ENCODE data around the gene BCL3.

The BCL3 gene

DNA sequence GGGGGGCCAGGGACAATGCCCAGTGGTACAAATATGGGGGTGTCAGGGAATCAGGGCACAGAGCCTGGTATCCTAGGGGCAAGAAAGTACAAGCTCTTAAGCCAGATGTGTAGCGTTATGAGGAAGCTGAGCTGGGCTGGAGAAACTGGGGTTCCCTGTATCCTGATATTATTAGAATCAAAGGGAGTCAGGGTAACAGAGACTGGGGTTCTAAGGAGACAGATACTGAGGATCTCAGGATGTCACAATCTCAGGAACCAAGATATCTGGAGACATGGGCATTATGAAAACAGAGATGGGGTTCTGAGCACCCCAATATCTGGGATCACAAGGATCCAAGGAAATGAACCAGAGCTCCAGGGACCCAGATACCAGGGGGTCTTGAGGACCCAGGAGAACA lies 784 bp downstream of the BCL3 start:
- Histone ChIP-seq H3K79me2 (ENCODE audit: insufficient read depth, low read depth) (peaks cover 36% of the 10 kb centered on the region), H3K27ac (peak overlapping the region; percentile 76), H4K20me1 (ENCODE audit: insufficient read depth) (no peaks in the 10 kb centered on the region), H2AFZ (ENCODE audit: low read depth) (no peak overlapping the region), H3K4me1 (ENCODE audit: low read depth, poor library complexity, severe bottlenecking) (peaks cover 45% of the 10 kb centered on the region), H3K36me3 (ENCODE audit: insufficient read depth) (peaks cover 4% of the 10 kb centered on the region; the same call in 1 of the 2 replicates), H3K4me2 (peak overlapping the region; percentile 93), H3K27me3 (ENCODE audit: insufficient read depth, low read depth) (no peaks in the 10 kb centered on the region), H3K4me3 (IDR thresholded peaks at IDR 0.05; ENCODE audit: insufficient read depth, low read depth, low read length) (no peak overlapping the region), H3K9ac (peak overlapping the region; percentile 90)
- TF ChIP-seq, protein P1, sequence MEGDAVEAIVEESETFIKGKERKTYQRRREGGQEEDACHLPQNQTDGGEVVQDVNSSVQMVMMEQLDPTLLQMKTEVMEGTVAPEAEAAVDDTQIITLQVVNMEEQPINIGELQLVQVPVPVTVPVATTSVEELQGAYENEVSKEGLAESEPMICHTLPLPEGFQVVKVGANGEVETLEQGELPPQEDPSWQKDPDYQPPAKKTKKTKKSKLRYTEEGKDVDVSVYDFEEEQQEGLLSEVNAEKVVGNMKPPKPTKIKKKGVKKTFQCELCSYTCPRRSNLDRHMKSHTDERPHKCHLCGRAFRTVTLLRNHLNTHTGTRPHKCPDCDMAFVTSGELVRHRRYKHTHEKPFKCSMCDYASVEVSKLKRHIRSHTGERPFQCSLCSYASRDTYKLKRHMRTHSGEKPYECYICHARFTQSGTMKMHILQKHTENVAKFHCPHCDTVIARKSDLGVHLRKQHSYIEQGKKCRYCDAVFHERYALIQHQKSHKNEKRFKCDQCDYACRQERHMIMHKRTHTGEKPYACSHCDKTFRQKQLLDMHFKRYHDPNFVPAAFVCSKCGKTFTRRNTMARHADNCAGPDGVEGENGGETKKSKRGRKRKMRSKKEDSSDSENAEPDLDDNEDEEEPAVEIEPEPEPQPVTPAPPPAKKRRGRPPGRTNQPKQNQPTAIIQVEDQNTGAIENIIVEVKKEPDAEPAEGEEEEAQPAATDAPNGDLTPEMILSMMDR (conservative IDR thresholded peaks at IDR 0.05; ENCODE audit: low read depth, low read length): no peak

DNA sequence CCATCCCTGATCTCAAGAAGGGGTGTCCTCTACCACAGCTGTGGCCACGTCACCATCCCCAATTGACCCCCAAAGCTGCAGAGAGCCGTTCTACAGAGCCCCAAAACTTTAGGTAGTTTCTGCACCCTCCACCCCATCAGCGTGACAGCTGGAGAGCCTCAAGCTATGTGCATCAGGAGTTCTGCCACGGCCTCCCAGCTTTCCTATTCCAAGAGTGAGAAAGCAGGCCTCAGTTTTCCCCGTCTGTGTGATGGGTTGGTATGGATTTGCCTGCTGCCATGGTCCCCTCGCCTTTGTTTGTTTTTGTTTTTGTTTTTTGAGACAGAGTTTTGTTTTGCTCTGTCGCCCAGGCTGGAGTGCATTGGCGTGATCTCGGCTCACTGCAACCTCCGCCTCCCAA lies 1.5 kb downstream of the BCL3 start:
- Histone ChIP-seq H3K79me2 (ENCODE audit: insufficient read depth, low read depth) (peaks cover 43% of the 10 kb centered on the region), H3K4me1 (ENCODE audit: low read depth, poor library complexity, severe bottlenecking) (peaks cover 50% of the 10 kb centered on the region), H3K9ac (peak overlapping the region; percentile 90; the same call in 1 of the 2 replicates), H4K20me1 (ENCODE audit: insufficient read depth) (no peaks in the 10 kb centered on the region), H3K27me3 (ENCODE audit: insufficient read depth, low read depth) (no peaks in the 10 kb centered on the region), H3K27ac (peak overlapping the region; percentile 76; the same call in 1 of the 2 replicates), H2AFZ (ENCODE audit: low read depth) (no peak overlapping the region), H3K36me3 (ENCODE audit: insufficient read depth) (peaks cover 4% of the 10 kb centered on the region; the same call in 1 of the 2 replicates), H3K4me3 (IDR thresholded peaks at IDR 0.05; ENCODE audit: insufficient read depth, low read depth, low read length) (no peak overlapping the region), H3K4me2 (peak overlapping the region; percentile 93)
- TF ChIP-seq, protein P1 (conservative IDR thresholded peaks at IDR 0.05; ENCODE audit: low read depth, low read length): no peak

DNA sequence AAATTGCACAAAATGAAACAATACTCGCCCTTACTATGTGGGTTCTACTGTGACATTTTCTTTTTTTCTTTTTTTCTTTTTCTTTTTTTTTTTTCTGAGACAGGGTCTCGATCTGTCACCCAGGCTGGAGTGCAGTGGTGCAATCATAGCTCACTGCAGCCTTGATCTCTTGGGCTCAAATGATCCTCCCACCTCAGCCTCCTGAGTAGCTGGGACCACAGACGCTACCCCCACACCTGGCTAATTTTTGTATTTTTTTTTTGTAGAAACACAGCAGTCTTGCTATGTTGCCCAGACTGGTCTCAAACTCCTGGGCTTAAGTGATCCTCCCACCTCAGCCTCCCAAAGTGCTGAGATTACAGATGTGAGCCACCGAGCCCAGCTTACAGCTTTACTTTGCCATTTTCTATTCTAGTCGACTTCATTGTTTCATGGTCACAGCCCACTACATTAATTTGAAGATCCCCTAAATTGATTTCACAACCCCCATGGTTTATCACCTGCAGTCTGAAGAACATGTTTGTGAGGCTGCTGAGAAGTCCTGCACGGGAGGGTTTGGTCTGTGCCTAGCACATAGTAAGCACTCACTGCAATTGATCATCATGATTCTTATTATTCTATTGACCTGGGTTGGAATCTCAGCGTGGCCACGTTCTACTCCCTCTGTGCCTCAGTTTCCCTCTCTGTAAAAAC lies 3.8 kb downstream of the BCL3 start:
- peak overlapping the region; percentile 93 for H3K4me2 ChIP-seq
- H4K20me1 ChIP-seq (ENCODE audit: insufficient read depth): no peaks in the 10 kb centered on the region
- H3K27me3 ChIP-seq (ENCODE audit: insufficient read depth, low read depth): no peaks in the 10 kb centered on the region
- TF ChIP-seq, protein P1 (conservative IDR thresholded peaks at IDR 0.05; ENCODE audit: low read depth, low read length): no peak
- H3K9ac ChIP-seq: peak overlapping the region; percentile 14; the same call in 1 of the 2 replicates
- no peak overlapping the region for H3K4me3 ChIP-seq (IDR thresholded peaks at IDR 0.05; ENCODE audit: insufficient read depth, low read depth, low read length)
- peak overlapping the region; percentile 76 for H3K27ac ChIP-seq
- H3K79me2 ChIP-seq (ENCODE audit: insufficient read depth, low read depth): peaks cover 55% of the 10 kb centered on the region
- H3K36me3 ChIP-seq (ENCODE audit: insufficient read depth): peaks cover 4% of the 10 kb centered on the region; the same call in 1 of the 2 replicates
- no peak overlapping the region for H2AFZ ChIP-seq (ENCODE audit: low read depth)
- peaks cover 55% of the 10 kb centered on the region for H3K4me1 ChIP-seq (ENCODE audit: low read depth, poor library complexity, severe bottlenecking)

DNA sequence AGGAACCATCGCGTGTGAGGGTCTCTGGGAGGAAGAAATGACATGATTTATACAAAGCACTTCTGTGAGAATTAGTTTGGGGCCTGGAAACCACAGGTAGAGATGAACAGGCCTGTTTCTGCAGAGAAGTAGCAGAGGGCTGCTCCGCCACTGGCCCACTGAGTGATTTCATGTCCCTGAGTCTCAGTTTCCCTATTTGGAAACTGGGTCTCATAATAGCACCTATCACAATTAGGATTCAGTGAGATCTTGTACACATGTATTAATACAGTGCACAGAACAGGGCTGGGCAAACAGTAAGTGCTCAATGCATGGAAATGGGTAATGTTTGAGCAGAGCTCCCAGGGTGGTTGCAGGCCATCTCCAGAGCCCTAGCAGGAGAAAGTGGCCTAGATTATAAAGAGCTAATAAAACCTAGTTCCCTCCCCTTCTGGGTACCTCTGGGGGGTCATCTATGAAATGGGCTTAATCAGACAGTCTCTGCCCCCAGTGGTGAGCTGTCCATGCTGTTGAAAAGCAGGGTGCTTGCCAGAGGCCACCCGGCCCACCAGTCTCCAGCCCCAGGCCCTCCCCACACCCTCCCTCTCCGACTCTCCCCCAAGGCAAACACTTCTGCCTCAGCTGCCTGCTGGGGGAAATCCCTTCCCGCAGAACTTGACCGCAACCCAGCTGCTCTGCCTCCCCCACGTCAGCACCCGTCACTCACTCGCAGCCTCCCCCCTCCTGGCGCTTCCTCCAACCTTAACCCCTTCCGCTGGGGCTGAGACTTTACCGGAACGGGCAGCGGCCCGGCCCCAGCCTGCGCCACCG lies 4.5 kb downstream of the BCL3 start:
- H3K27ac ChIP-seq: peak overlapping the region; percentile 76
- peaks cover 4% of the 10 kb centered on the region; the same call in 1 of the 2 replicates for H3K36me3 ChIP-seq (ENCODE audit: insufficient read depth)
- no peaks in the 10 kb centered on the region for H4K20me1 ChIP-seq (ENCODE audit: insufficient read depth)
- peaks cover 55% of the 10 kb centered on the region for H3K79me2 ChIP-seq (ENCODE audit: insufficient read depth, low read depth)
- H3K4me1 ChIP-seq (ENCODE audit: low read depth, poor library complexity, severe bottlenecking): peaks cover 55% of the 10 kb centered on the region
- TF ChIP-seq, protein P1 (conservative IDR thresholded peaks at IDR 0.05; ENCODE audit: low read depth, low read length): no peak; the same call in 1 of the 2 replicates
- peak overlapping the region; percentile 14; the same call in 1 of the 2 replicates for H3K9ac ChIP-seq
- peak overlapping the region; percentile 93 for H3K4me2 ChIP-seq
- no peaks in the 10 kb centered on the region for H3K27me3 ChIP-seq (ENCODE audit: insufficient read depth, low read depth)
- no peak overlapping the region for H3K4me3 ChIP-seq (IDR thresholded peaks at IDR 0.05; ENCODE audit: insufficient read depth, low read depth, low read length)
- H2AFZ ChIP-seq (ENCODE audit: low read depth): no peak overlapping the region
